Raji (cell line): ENCODE measurements around the gene LCE1C.

Source experiments
- POLR2A ChIP-seq: IDR thresholded peaks from 2 replicates; pipeline ENCODE4 v1.6.1; 2011; ENCODE audit warnings: low read depth, low read length, control low read depth; ENCODE audit not compliant: insufficient read depth

Gene LCE1C

GRCh38 chr1:152806576-152806975, at the start of gene LCE1C:
LCE1C (minus strand) TSS chr1:152806651; CDS start chr1:152805478, 1,173 bp downstream.
- no peak for TF ChIP-seq POLR2A

- TF ChIP-seq POLR2A: no peak
These were observed 49.2 kb upstream of the LCE1C start for GRCh38 chr1:152855661-152856060.

GRCh38 chr1:152842556-152842955, 36.1 kb upstream of the LCE1C start, which contains the start of gene LCE6A:
LCE6A (plus strand) TSS chr1:152842856; CDS start chr1:152843521, 665 bp downstream.
- no peak for TF ChIP-seq POLR2A

- no peak for TF ChIP-seq POLR2A
These were observed 30.4 kb upstream of the LCE1C start for GRCh38 chr1:152836870-152837269.

GRCh38 chr1:152827173-152827572, 20.7 kb upstream of the LCE1C start, which contains the start of gene LCE1A:
LCE1A (plus strand) TSS chr1:152827473; CDS start chr1:152827473, 0 bp downstream.
- no peak for TF ChIP-seq POLR2A

- TF ChIP-seq POLR2A: no peak
These were observed 18.5 kb upstream of the LCE1C start for GRCh38 chr1:152824964-152825363.

GRCh38 chr1:152823294-152823693, 16.8 kb upstream of the LCE1C start:
- TF ChIP-seq POLR2A: no peak

GRCh38 chr1:152817309-152817708, 10.9 kb upstream of the LCE1C start:
- no peak for TF ChIP-seq POLR2A

- TF ChIP-seq POLR2A: no peak
These were observed 5.2 kb upstream of the LCE1C start, which contains the start of gene LCE1B for GRCh38 chr1:152811671-152812070. LCE1B (plus strand) TSS chr1:152811971; CDS start chr1:152812447, 476 bp downstream.

GRCh38 chr1:152811050-152811449, 4.6 kb upstream of the LCE1C start:
- TF ChIP-seq POLR2A: no peak

GRCh38 chr1:152801333-152801732, 5.1 kb downstream of the LCE1C start:
- no peak for TF ChIP-seq POLR2A

GRCh38 chr1:152796421-152796820, 10.0 kb downstream of the LCE1C start, which contains the start of gene LCE1D:
LCE1D (plus strand) TSS chr1:152796721; CDS start chr1:152797795, 1,074 bp downstream.
- TF ChIP-seq POLR2A: no peak

GRCh38 chr1:152795686-152796085, 10.8 kb downstream of the LCE1C start:
- TF ChIP-seq POLR2A: no peak

- no peak for TF ChIP-seq POLR2A
These were observed 20.4 kb downstream of the LCE1C start, which contains the start of gene LCE1E for GRCh38 chr1:152786077-152786476. LCE1E (plus strand) TSS chr1:152786257; CDS start chr1:152787300, 1,043 bp downstream.

- no peak for TF ChIP-seq POLR2A
These were observed 23.4 kb downstream of the LCE1C start for GRCh38 chr1:152783095-152783494.

GRCh38 chr1:152777510-152778137, 28.8 kb downstream of the LCE1C start:
- no peak for TF ChIP-seq POLR2A
